Non-pigmented ciliary epithelial cell (primary cell): ENCODE measurements around the gene LRRC17.
"Not testable (repeated sequence)": the region's sequence is repeated elsewhere in the genome, so short reads cannot be mapped to it uniquely, and the experiment has no call there.

Experiments
- DNase-seq: peaks from one replicate; pipeline ENCODE4 v3.0.0-alpha.2; 2010; ENCODE audit warnings: low read depth

The LRRC17 gene

DNA sequence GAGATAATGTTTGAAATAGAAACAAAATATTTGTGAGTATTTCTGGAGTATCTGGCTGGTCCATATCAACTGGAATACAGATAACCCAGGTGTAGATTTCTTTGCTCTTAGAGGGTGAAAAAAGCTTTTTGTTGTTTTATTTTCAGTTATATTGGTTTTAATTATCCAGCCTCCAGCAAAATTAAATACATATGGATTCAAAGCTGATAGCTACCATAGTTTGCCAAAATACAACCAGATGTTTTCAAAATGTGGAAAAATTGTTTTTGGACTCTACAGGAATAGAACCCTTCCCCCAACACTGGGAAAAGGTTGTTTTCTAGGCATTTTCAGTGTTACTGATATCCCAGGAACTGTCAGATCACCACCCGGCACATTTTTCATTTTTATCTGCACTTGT is 30.1 kb downstream of the LRRC17 start:
- DNase-seq, result no peak

DNA sequence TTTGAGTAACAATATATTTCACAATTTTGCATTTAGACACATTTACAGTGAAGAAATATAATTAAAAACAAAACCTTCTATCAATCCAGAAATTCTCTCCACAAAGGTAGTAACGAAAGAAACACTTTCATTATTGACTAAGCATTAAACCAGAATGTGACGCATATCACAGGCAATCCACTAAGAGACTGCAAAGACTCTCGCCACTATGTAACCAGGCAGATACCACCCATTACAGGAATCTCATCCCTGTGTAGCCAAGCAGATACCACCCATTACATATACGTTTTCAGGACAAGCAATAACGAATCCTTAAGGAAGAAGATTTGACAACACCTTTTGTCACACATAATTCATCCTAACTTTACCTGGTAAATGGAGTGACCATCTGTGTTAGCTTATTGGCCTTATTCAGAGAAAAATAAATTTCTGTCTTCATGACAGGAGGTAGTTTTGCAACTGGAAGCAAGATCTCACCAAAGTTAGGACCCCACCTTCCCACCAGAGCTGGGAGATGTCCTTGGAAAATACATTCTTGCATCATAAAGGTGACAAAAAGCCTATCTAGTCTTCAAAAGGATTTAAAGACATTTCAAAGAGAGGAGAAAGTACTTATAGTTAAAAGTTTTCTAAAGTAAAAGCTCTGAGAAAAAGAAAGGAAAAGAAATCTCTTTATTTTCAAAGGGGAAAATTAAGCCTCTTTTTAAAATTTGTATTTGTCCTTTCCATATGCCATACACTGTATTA is 30.8 kb downstream of the LRRC17 start:
- DNase-seq, result no peak

DNA sequence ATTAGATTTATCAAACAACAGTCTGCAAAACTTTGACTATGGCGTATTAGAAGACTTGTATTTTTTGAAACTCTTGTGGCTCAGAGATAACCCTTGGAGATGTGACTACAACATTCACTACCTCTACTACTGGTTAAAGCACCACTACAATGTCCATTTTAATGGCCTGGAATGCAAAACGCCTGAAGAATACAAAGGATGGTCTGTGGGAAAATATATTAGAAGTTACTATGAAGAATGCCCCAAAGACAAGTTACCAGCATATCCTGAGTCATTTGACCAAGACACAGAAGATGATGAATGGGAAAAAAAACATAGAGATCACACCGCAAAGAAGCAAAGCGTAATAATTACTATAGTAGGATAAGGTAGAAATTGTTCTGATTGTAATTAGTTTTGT is 31.4 kb downstream of the LRRC17 start:
- DNase-seq, result no peak

DNA sequence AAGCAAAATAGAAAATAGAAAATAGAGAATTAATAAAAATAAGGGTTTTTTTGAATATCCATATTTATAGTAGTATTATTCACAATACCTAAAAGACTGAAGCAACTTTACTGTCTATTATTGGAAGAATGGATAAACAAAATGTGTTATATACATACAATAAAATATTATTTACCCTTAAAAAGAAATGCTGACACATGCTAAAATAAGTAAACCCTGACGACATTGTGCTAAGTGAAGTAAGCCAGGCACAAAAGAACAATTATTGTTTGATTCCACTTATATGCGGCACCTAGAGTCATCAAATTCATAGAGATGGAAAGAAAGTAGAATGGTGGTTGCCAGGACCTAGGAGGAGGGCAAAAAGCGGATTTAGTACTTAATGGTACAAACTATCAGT is 39.0 kb downstream of the LRRC17 start:
- DNase-seq, result no peak

DNA sequence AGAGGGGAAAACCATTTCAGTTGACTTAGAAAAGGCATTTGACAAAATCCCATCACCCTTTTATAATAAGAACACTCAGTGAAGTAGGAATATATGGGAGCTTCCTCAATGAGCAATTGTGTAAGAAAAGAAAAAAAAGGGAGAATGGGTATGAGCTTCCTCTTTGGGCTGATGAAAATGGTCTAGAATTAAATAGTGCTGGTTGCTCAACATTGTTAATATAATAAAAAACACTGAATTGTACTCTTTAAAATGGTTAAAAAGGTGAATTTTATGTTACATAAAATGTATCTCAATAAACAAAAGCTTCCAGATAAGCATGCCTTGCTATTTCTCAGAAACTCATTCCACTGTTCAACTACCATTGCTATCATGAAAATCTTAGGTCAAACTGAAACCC is 40.6 kb downstream of the LRRC17 start:
- no peak for DNase-seq

DNA sequence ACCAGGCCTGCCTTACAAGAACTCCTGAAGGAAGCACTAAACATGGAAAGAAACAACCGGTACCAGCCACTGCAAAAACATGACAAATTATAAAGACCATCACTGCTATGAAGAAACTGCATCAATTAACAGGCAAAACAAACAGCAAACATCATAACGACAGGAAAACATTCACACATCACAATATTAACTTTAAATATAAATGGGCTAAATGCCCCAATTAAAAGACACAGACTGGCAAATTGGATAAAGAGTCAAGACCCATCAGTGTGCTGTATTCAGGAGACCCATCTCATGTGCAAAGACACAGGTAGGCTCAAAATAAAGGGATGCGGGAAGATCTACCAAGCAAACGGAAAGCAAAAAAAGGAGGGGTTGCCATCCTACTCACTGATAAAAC is 41.6 kb downstream of the LRRC17 start:
- DNase-seq, result not testable (repeated sequence)

DNA sequence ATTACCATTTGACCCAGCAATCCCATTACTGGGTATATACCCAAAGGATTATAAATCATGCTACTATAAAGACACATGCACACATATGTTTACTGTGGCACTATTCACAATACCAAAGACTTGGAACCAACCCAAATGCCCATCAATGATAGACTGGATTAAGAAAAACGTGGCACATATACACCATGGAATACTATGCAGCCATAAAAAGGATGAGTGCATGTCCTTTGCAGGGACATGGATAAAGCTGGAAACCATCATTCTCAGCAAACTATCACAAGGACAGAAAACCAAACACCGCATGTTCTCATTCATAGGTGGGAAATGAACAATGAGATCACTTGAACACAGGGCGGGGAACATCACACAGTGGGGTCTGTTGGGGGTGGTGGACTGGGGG is 45.2 kb downstream of the LRRC17 start:
- DNase-seq, result not testable (repeated sequence)

DNA sequence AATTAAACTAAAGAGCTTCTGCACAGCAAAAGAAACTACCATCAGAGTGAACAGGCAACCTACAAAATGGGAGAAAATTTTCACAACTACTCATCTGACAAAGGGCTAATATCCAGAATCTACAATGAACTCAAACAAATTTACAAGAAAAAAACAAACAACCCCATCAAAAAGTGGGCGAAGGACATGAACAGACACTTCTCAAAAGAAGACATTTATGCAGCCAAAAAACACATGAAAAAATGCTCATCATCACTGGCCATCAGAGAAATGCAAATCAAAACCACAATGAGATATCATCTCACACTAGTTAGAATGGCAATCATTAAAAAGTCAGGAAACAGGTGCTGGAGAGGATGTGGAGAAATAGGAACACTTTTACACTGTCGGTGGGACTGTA is 49.2 kb downstream of the LRRC17 start:
- not testable (repeated sequence) for DNase-seq

DNA sequence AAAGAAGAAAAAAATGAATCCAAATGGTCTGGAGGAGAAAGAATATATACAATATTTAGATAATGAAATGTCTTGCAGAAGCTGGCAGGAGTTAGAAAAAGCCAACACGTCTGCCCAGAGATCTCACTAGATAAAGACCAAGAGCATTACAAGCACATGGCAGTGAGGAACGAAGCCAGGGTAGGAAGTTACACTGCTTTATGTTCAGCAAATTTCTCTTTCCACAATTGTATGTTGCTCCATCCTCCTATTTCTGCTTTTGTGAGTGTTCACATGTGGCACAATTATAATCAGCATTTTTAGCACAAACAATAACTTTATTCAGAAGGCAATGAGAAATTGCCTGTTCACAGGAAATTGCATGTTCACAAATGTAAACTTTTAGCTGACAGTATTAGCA is 53.7 kb downstream of the LRRC17 start:
- DNase-seq, result no peak

DNA sequence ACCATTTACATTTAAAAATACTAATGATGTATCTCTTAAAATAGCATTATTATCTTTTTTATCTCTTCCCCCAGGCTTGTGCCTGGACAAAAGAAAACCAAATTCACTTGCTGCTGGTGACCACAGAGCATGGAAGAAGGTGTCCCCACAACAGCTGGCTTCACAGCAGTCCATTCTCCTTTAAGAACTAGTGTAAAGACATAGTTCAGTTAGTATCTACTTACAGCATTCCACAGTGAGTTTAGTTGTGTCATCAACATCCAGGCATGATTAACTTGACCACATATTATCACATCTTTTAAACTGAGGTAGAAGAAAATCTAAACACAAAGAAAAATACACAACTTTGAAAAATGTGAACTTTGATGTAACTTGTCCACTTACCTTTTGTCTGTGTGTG is 55.0 kb downstream of the LRRC17 start:
- no peak for DNase-seq

DNA sequence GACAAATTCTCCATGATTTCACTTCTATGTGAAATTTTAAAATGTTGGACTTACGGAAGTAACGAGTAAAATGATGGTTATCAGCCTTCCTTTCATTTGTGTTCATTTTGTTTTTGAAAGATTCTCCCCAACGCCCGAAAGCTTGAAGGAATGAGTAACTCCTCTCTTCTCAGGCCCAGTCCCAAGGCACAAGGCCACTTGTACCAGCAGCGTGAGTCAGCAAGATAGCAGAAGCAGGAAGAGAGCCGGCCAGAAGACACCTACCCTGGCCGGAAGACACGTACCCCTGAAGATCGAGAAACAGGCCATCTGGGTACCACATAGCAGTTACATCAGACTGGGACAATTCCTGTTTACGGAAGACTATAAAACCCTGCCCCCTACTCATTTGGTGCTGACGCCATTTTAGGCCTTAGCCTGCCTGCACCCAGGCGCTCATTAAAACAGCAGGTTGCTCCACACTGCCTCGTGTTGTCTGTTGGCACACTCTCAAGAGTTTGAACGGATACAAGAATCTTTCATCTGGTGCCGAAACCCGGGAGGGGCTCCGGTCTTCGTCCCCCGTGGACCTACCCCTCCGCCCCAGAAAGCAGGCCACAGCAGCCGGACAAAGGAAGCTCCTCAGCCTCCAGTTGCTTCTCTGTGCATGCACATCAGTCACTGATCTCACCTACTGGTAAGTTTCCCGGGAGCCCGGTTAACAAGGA is 60.4 kb downstream of the LRRC17 start:
- no peak for DNase-seq

DNA sequence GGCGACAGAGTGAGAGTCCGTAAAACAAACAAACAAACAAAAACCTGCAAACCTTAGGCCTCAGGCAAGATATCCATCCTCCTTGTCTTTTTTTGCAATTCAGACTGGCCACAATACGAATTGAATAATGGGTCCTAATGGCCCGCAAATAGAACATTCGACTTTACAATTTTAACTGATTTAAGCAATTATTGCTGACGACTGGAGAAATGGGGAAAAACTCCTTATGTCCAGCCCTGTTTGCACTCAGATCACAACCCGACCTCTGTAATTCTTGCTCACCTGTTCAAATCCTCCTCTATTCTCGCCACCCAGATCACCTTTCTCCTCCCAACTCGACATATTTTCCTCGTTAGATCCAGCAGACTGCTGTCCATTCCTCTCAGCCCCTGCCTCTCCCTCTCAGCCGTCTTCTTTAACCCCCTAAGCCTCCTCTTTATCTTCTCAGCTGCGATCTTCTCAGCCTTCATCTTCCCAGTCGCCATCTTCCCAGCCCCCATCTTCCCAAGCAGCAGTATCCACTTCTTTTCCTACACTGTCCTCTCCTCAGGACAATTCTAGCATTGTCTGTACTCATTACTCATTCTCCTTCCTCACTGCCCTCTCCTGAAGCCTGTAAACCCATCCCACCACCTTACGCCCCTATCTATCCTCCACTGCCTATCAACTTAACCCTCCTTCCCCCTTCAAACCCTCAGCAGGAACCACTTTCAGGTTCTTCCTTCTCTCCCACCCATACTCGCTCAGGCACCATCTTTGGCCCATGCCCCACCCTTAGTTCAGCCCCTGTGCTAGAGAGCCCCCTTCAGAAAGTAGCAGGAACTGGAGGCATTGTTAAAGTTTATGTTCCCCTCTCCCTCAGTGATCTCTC is 61.8 kb downstream of the LRRC17 start:
- no peak for DNase-seq

DNA sequence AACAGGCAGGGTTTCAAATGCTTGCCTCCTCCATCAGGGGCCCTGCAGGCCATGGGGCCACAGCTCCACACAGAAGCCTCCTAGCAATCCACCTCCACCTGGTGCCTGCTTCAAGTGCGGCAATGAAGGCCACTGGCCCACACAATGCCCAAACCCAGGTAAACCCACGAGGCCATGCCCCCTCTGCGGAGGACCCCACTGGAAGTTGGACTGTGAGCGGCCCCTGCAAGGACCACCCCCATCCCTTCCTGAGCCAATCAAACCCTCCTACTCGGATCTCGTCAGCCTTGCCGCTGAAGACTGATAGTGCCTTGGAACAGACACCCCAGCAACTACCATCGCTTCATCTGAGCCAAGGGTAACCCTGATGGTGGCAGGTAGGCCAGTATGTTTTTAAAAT is 63.1 kb downstream of the LRRC17 start:
- no peak for DNase-seq

DNA sequence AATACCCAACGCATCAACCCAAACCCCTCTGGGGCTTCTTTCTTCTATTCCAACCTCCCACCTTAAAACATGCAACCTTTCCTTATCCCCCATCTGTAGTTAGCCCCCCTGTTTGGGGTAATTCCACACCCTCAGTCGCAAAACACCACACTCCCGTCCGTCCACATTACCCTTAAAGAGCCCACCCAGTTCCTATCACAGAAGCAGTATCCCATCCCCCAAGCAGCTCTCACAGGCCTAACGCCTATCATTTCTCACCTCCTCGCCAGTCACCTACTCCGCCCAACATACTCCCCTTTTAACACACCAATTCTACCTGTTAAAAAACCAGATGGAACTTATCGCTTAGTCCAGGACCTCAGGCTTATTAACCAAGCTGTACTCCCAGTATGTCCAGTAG is 63.7 kb downstream of the LRRC17 start:
- DNase-seq, result no peak

DNA sequence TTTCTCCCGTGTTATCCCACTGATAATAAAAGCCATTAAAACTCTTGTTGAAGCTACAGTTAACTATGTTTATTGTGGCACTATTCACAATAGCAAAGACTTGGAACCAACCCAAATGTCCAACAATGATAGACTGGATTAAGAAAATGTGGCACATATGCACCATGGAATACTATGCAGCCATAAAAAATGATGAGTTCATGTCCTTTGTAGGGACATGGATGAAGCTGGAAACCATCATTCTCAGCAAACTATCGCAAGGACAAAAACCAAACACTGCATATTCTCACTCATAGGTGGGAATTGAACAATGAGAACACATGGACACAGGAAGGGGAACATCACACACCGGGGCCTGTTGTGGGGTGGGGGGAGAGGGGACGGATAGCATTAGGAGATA is 64.8 kb downstream of the LRRC17 start:
- DNase-seq, result not testable (repeated sequence)

DNA sequence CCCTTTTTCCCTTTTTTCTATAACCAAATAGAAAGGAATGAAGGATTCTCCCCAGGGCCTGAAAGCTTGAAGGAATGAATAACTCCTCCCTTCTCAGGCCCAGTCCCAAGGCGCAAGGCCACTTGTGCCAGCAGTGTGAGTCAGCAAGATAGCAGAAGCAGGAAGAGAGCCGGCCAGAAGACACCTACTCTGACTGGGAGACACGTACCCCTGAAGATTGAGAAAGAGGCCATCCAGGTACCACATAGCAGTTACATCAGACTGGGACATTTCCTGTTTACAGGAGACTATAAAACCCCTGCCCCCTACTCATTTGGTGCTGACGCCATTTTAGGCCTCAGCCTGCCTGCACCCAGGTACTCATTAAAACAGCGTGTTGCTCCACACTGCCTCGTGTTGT is 65.5 kb downstream of the LRRC17 start:
- no peak for DNase-seq

DNA sequence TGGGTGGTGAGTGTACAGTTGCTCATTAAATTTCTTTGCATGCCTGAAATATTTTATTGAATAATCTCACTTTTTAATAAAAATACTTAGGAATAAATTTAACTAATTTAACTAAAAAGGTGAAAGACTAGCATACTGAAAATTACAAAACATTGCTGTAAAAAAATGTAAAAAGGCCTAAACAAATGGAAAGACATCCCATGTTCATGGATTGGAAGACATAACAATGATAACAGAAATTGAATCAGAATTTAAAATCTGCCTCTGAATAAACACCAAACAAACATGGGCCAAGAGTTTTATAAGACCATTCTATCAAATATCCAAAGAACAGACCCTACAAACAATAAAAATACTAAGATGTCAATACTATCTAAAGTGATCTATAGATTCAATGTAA is 66.9 kb downstream of the LRRC17 start:
- DNase-seq, result no peak

DNA sequence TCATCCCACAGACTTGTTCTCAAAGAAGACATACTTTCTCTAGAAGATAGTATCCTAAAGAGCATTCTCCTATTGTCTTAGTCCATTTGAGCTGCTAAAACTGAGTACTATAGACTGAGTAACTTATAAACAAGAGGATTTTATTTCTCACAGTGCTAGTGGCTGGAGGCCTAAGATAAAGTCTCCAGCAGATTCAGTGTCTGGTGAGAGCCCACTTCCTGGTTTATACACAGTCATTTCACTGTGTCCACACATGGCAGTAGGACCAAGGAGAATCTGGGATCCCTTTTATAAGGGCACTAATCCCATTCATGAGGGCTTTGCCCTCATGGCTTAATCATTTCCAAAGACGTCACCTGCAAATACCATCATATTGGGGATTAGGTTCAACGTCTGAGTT is 68.7 kb downstream of the LRRC17 start:
- DNase-seq, result no peak

DNA sequence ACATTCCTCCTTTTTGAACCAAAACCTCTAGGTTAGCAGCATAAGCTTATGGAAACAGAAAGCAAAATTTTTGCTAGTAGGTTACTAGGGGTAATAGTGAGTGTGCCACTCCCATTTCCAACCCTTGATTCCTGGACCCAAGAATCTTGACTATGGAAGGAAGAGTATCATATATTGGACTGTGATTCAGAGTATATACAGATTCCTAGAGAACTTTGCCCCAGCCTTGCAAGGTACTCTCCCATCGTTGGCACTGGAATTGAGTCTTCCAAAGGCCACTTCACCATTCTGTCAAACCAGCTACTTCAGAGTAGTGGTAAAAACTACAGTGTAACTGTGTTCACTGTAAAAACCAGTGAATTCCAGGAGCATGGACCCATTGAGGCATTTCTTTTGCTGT is 69.4 kb downstream of the LRRC17 start:
- no peak for DNase-seq

DNA sequence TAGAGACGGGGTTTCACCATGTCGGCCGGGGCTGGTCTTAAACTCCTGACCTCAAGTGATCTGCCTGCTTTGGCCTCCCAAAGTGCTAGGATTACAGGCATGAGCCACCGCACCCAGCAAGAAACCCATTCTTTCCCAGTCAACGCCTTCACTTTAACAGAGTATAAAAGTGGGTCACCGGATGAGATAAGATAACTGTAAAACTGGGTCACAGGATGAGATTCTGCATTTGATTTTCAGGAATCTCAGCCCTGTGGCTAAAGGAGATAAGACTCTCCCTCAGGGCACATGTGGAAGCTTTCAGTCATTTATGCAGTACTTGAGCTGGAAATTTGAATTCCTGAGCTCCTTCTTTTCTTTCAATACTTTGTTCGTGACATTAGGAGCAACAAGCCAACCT is 70.8 kb downstream of the LRRC17 start:
- DNase-seq, result no peak

DNA sequence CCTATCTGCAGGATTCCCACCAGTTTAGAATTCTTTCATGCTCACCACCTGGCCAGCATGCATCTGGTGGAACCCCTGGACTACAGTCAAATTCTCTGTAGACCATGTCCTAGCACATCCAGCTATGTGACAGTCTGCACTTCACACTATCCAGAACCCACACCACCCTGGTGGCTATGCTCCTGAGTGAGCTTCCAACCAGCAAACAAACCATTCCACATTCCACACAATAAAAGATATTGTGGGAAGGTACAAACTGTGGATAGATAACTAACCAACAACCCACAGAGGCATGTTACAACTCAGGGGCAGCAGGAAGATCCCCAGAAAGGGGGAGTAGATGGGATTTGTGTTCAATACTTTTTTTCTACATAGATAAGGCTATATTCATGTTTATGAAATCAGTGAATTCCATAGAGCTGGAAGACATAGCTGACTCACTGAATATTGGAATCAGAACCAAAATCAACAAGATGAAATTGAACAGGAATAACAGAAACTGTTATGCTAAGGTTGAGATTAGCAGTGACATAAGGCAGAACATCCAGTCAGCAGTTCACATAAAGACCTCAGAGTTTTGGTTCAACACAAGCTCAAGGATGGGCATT is 72.5 kb downstream of the LRRC17 start:
- no peak for DNase-seq

DNA sequence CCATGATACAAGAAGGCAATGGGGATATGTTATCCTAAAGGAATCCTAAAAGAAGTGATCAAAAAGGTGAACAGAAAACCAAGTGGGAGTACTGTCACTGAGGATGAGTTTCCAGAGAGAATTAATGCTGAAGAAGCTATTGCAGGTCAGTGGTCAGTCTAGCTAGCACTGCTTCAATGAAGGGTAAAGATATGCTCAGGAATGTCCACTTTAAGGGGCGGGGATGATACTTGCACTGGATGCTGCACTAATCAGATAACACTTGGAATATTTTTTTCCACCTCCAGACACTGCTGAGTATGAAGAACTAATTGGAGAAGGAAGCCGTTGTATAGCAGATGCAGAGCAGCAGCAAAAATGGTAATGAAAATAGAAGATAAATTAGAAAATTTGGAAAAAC is 75.3 kb downstream of the LRRC17 start:
- DNase-seq, result no peak
